Endodermal cell (in vitro differentiated cells): ENCODE data around the gene MTMR3. TPM values are rescaled to one million over a fixed set of nuclear protein-coding genes. Genes with fewer than 3 reads are reported as not detected.

Experiments used
- DNase-seq: peaks from one replicate; pipeline ENCODE4 v3.0.0-alpha.2; 2017
- H3K27ac ChIP-seq: 2 replicates; pipeline ENCODE4 v1.5.1; 2013; ENCODE audit warnings: mild to moderate bottlenecking, low read depth, low read length, moderate library complexity
- H3K27me3 ChIP-seq: 2 replicates; pipeline ENCODE4 v1.6.1; 2013; ENCODE audit warnings: mild to moderate bottlenecking, low read length, moderate library complexity; ENCODE audit not compliant: insufficient read depth, control insufficient read depth, poor library complexity, severe bottlenecking
- H3K36me3 ChIP-seq: 2 replicates; pipeline ENCODE4 v1.7.0; 2013; ENCODE audit warnings: mild to moderate bottlenecking, low read length, moderate library complexity; ENCODE audit not compliant: control insufficient read depth, insufficient read depth
- H3K4me1 ChIP-seq: one replicate; pipeline ENCODE4 v1.7.0; 2013; ENCODE audit warnings: low read length; ENCODE audit not compliant: control insufficient read depth, insufficient read depth
- H3K4me3 ChIP-seq: 2 replicates; pipeline ENCODE4 v1.5.1; 2013; ENCODE audit warnings: mild to moderate bottlenecking, low read length, moderate library complexity
- H3K9ac ChIP-seq: 2 replicates; pipeline ENCODE4 v1.6.1; 2013; ENCODE audit warnings: mild to moderate bottlenecking, low read length, moderate library complexity; ENCODE audit not compliant: poor library complexity, severe bottlenecking; ENCODE audit errors: extremely low read depth
- H3K9me3 ChIP-seq: 2 replicates; pipeline ENCODE4 v1.6.1; 2013; ENCODE audit warnings: mild to moderate bottlenecking, low read length, moderate library complexity; ENCODE audit not compliant: control insufficient read depth
- H3K27ac Mint-ChIP-seq: 2 replicates; pipeline ENCODE4 v1.8.0; 2020; ENCODE audit warnings: mixed read lengths
- H3K27me3 Mint-ChIP-seq: 2 replicates; pipeline ENCODE4 v1.8.0; 2021; ENCODE audit warnings: mild to moderate bottlenecking, mixed read lengths; ENCODE audit not compliant: insufficient read depth
- H3K36me3 Mint-ChIP-seq: 2 replicates; pipeline ENCODE4 v1.8.0; 2020; ENCODE audit warnings: low read depth, mixed read lengths
- H3K4me1 Mint-ChIP-seq: 2 replicates; pipeline ENCODE4 v1.8.0; 2020; ENCODE audit warnings: mixed read lengths
- H3K4me3 Mint-ChIP-seq: 2 replicates; pipeline ENCODE4 v1.8.0; 2020; ENCODE audit warnings: mild to moderate bottlenecking, moderate library complexity, mixed read lengths
- H3K9me3 Mint-ChIP-seq: 2 replicates; pipeline ENCODE4 v1.8.0; 2020; ENCODE audit warnings: mild to moderate bottlenecking, mixed read lengths
- WGBS, 2 experiments: methylation state at CpG; one replicate each; pipeline versions ENCODE4 v1.1.5 to v1.1.7; 2013; ENCODE audit warnings: missing lambda C conversion rate in 2 of 2, mixed read lengths in 1 of 2; ENCODE audit not compliant: insufficient coverage in 1 of 2, insufficient read length in 1 of 2; 5-methylcytosine and 5-hydroxymethylcytosine counted together
- total RNA-seq, 2 donors: library from RNA; stranded (reverse); fragmentation: NEBNext Ultra II Directional in 1 of 2; extraction: Animal tissue kit (Norgen Biotek cat#: 25700) in 1 of 2; gene quantifications; 2 replicates in 1 of 2; 3 replicates in 1 of 2; pipeline ENCODE4 v1.2.1, GENCODE V29; 2021
- TF ChIP-seq, protein P1 (sequence below): fragments of 200-600 bp; sonication (generic); conservative IDR thresholded peaks from 2 replicates; pipeline ENCODE4 v1.5.0; 2021; ENCODE audit warnings: antibody characterized with exemption, mild to moderate bottlenecking

The MTMR3 gene
- total RNA-seq, 2 donors from 2014 or later: 30.9 to 41.3 TPM

DNA sequence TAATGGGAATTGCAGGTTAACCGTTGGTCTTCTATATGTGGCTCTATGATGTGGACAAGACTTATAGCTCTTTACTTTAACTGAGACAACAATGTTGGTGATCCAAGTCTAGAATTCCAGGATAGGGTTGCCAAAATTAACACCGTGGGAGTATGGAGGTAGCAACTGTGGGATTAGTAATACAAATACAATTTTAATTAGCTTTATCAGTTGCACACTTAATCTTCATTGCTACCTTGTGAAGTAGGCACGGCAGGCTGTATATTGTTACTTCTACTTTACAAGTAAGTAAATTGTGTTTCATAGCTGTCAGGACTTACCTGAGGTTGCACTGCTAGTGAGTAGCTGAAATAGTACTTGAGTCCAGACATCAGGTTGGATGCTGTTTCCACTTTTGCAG, 21.0 kb downstream of the MTMR3 start:
- no peaks in the 10 kb centered on the region for H3K9me3 ChIP-seq
- Mint-ChIP-seq H3K9me3 (no peaks in the 10 kb centered on the region), H3K4me1 (peaks cover 14% of the 10 kb centered on the region), H3K27me3 (no peaks in the 10 kb centered on the region), H3K4me3 (no peak overlapping the region), H3K36me3 (peaks cover 4% of the 10 kb centered on the region), H3K27ac (no peak overlapping the region)
- 95 to 100% methylated on average over 1 to 2 of the region's 3 CpGs for WGBS, 2 experiments
- TF ChIP-seq, protein P1, sequence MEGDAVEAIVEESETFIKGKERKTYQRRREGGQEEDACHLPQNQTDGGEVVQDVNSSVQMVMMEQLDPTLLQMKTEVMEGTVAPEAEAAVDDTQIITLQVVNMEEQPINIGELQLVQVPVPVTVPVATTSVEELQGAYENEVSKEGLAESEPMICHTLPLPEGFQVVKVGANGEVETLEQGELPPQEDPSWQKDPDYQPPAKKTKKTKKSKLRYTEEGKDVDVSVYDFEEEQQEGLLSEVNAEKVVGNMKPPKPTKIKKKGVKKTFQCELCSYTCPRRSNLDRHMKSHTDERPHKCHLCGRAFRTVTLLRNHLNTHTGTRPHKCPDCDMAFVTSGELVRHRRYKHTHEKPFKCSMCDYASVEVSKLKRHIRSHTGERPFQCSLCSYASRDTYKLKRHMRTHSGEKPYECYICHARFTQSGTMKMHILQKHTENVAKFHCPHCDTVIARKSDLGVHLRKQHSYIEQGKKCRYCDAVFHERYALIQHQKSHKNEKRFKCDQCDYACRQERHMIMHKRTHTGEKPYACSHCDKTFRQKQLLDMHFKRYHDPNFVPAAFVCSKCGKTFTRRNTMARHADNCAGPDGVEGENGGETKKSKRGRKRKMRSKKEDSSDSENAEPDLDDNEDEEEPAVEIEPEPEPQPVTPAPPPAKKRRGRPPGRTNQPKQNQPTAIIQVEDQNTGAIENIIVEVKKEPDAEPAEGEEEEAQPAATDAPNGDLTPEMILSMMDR: no peak
- H3K27me3 ChIP-seq: no peaks in the 10 kb centered on the region
- H3K9ac ChIP-seq: no peak overlapping the region
- peaks cover 4% of the 10 kb centered on the region for H3K4me1 ChIP-seq
- DNase-seq: no peak
- H3K27ac ChIP-seq: no peak overlapping the region
- H3K36me3 ChIP-seq: no peaks in the 10 kb centered on the region
- no peak overlapping the region for H3K4me3 ChIP-seq

DNA sequence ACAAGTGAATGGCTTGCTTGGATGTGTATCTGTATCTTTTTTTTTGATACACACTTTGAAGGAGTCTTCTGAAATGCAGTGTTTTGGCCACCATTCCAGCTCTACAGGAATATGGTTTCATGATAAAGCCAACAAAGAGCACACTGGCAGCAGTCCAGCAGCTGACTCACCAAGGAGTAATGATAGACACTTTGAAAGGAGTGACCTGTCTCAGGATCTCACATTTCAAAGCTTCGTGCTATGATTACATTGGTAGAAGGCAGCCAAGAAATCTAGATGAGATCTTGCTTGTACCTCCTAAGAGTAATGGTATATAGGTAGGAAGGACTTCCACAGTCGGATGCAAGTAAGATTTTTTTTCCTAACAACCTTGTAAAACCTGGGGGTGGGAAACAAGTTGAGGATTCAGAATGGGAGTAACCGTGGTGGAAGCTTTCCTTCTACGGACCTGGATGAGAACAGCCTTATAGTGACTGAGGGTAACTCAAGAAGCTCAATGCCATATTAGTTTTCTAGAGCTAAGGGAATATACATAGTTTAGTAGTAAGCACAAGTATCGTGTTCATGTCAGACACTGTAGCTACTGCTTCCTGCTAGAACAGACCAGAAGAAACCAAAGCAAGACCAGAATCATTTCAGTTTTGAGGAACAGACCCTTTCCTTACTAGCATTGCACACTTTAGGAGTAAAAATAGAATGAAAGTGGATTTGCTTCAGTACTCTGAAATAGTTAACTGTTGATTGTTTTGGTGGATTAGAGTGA, 25.0 kb downstream of the MTMR3 start:
- Mint-ChIP-seq H3K27ac (no peak overlapping the region), H3K9me3 (no peaks in the 10 kb centered on the region), H3K4me3 (no peak overlapping the region), H3K36me3 (no peaks in the 10 kb centered on the region), H3K4me1 (peaks cover 14% of the 10 kb centered on the region), H3K27me3 (no peaks in the 10 kb centered on the region)
- Histone ChIP-seq H3K9ac (no peak overlapping the region), H3K27me3 (no peaks in the 10 kb centered on the region), H3K4me1 (peaks cover 4% of the 10 kb centered on the region), H3K4me3 (no peak overlapping the region), H3K27ac (no peak overlapping the region), H3K9me3 (no peaks in the 10 kb centered on the region), H3K36me3 (no peaks in the 10 kb centered on the region)
- no peak for DNase-seq
- WGBS, 2 experiments: 74 to 87% methylated on average over 5 of the region's 5 CpGs
- TF ChIP-seq, protein P1: no peak

DNA sequence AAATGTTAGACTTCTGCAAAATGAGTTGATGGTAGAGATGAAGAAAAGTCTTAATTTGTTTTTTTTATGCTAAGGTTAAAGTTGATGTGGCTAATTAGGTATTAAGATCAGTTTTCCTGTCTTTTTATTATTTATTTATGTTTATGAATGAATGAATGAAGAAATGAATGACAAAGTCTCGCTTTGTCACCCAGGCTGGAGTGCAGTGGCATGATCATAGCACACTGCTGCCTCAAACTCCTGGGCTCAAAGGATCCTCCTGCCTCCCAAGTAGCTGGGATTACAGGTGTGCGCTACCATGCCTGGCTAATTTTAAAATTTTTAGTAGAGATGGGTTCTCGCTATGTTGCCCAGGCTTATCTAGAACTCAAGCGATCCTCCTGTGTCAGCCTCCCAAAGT, 29.2 kb downstream of the MTMR3 start:
- DNase-seq: no peak
- H3K27me3 Mint-ChIP-seq: no peaks in the 10 kb centered on the region
- no peak overlapping the region for H3K4me3 Mint-ChIP-seq
- 95 to 96% methylated on average over 4 of the region's 4 CpGs for WGBS, 2 experiments
- Histone ChIP-seq H3K27ac (no peak overlapping the region), H3K9me3 (no peaks in the 10 kb centered on the region), H3K9ac (no peak overlapping the region), H3K4me3 (no peak overlapping the region), H3K4me1 (peaks cover 4% of the 10 kb centered on the region), H3K36me3 (no peaks in the 10 kb centered on the region), H3K27me3 (no peaks in the 10 kb centered on the region)
- H3K36me3 Mint-ChIP-seq: no peaks in the 10 kb centered on the region
- no peaks in the 10 kb centered on the region for H3K9me3 Mint-ChIP-seq
- no peak overlapping the region for H3K27ac Mint-ChIP-seq
- peaks cover 38% of the 10 kb centered on the region for H3K4me1 Mint-ChIP-seq
- TF ChIP-seq, protein P1: no peak
